Activated gamma-delta T cell treated with Interleukin-2 at 50 U/mL for 16 hours (primary cell): ENCODE results near the gene CNTNAP5.
"Not testable (repeated sequence)": the region's sequence is repeated elsewhere in the genome, so short reads cannot be mapped to it uniquely, and the experiment has no call there.

Experiments
- DNase-seq: peaks from one replicate; pipeline ENCODE4 v3.0.0-alpha.2; 2020

The CNTNAP5 gene

DNA sequence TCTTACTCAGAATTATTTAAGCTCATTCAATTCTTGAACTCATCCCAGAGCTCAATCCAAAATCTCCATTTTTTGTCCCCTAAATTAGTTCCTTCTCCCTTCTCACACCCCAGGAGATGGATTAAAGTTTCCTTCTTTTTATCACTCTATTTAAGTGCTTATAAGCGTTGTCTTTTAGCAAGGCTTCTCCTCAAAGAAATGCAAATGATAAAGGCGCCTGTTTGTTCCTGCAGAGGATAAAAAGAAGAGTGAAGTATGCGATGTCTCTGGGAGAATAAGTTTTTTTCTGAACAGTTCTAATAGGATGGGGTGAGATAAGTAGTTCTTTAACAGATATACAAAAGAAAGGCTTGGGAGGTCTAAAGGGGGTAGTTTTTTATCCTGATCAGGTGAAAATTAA lies 303.3 kb downstream of the CNTNAP5 start:
- no peak for DNase-seq

DNA sequence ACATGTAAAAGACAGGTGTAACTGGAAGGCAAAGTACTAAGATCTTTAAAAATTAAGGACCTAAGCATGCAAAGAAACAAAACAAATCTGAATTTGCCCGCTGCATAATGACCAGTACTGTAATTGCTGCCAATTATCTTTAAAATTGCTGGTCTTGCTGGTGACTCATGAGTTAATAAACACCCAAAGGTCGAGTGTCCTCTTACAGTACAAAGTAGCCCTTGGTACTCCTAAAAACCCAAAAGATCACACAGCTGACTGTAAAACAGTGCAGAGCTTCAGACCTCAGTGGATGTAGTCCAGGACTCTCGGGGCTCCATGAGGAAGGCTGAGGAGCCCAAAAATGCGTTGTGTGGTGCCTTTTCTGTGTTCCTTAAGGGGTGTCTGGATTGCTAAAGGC lies 308.7 kb downstream of the CNTNAP5 start:
- no peak for DNase-seq

- DNase-seq: no peak
Measured at GRCh38 chr2:124335058-124335457, 310.0 kb downstream of the CNTNAP5 start.

GRCh38 chr2:124339709-124340108 lies 314.6 kb downstream of the CNTNAP5 start:
- DNase-seq: no peak

GRCh38 chr2:124343827-124344498 lies 318.9 kb downstream of the CNTNAP5 start:
- DNase-seq: no peak

GRCh38 chr2:124347209-124347608 lies 322.1 kb downstream of the CNTNAP5 start:
- no peak for DNase-seq

- no peak for DNase-seq
Measured at GRCh38 chr2:124353656-124354055, 328.6 kb downstream of the CNTNAP5 start.

GRCh38 chr2:124354466-124354865 lies 329.4 kb downstream of the CNTNAP5 start:
- no peak for DNase-seq

- not testable (repeated sequence) for DNase-seq
Measured at GRCh38 chr2:124361966-124362365, 336.9 kb downstream of the CNTNAP5 start.

GRCh38 chr2:124369181-124369580 lies 344.1 kb downstream of the CNTNAP5 start:
- DNase-seq: no peak

DNA sequence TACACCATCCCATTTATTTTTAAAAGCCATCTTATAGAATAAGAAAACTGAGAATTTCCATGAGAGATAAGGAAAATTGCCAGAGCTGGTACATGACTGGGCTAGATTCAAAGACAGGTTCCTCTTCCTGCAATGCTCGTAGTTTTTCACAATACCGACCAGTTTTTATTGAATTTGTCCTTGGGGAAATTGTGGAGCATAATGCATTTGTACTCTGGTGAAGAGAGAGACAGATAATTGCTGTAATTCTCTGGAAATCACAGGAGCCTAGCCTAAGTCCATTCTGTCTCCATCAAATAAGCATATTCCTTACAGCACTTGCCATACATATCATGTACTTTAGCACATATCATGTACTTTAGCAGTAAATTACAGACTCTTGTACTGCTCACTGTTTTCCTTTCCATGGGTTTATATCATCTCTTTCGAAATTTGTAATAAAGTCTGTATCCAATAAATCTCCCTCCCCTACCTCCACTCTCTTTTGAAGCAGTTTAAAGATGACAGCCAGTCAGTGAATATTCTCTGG lies 355.2 kb downstream of the CNTNAP5 start:
- no peak for DNase-seq

GRCh38 chr2:124382067-124382618 lies 357.1 kb downstream of the CNTNAP5 start:
- DNase-seq: no peak

GRCh38 chr2:124395961-124396360 lies 370.9 kb downstream of the CNTNAP5 start:
- no peak for DNase-seq

DNA sequence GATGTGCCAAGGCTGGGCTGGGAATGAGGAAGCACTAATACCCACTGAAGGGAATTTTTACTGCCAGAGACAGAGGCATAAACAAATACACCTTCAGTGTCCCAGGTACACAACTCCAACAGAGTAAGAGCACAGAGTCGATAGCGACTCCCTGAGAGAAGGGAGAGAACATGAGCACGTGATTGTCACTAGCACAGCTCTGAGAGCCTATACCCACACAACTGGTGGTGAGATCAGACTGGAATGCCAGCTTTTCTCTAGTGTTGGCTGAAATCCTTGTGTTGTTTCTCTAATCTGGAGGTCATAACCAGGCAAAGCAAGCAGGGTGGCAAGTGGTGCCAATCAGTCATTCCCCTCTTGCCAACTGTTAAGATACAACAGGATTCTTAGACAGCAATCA lies 377.2 kb downstream of the CNTNAP5 start:
- no peak for DNase-seq

- DNase-seq: not testable (repeated sequence)
Measured at GRCh38 chr2:124407836-124408534, 382.9 kb downstream of the CNTNAP5 start.

DNA sequence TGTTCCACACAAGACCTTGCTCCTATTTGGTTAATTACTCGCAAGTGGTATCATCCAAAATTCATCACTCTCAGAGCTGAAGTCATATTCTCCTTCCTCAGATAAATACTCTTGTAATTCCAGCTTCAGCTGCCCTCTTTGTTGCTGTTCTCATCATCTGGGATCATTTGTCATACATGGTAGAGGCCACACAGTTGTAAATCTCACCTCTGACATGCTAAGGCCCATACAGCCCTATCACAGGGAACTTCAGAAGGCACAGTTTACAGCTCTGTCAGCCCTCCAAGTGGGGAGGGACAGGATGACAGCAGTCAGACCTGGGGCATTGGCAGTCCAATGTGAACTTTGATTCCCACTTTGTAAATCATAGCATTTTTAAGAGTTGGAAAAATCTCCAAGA lies 399.0 kb downstream of the CNTNAP5 start:
- no peak for DNase-seq

DNA sequence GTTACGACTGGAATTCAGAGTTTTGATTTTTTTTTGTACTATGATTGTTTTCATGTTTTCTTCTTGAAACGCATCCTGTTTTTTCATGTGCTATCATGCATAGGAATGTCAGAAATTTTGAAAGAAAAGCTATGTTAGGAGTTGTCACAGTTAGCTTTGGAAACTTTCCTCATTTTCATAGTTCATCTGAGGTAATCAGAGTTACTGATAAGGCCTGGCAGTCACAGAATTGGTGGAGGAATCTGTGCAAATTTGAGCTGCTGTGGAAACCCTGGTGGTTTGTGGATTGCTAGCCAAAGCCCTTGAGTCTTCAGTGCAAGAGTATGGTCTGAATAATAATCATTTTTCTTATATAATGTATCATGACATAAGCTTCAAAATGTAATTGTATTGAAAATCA lies 401.0 kb downstream of the CNTNAP5 start:
- DNase-seq: no peak

- DNase-seq: no peak
Measured at GRCh38 chr2:124426625-124427024, 401.5 kb downstream of the CNTNAP5 start.

GRCh38 chr2:124437811-124438210 lies 412.7 kb downstream of the CNTNAP5 start:
- no peak for DNase-seq

GRCh38 chr2:124450481-124450880 lies 425.4 kb downstream of the CNTNAP5 start:
- no peak for DNase-seq

DNA sequence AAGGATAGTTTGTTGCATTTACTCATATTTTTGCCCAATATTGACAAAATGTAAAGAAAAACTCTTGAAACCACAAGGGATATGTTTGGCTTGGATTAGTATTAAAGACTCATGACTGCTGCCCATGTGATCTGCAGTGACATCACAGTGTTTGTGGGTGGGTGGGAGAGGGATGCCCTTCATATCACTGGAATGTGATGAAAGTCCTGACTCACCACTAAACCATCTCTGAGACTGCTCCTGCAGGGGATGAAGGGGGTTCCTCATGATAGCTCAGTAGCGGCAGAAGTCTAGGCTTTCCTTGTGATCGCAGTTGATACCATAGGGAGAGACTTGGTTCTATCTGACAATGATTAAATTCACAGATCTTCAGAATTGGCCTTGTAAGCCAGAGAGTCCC lies 451.2 kb downstream of the CNTNAP5 start:
- no peak for DNase-seq

DNA sequence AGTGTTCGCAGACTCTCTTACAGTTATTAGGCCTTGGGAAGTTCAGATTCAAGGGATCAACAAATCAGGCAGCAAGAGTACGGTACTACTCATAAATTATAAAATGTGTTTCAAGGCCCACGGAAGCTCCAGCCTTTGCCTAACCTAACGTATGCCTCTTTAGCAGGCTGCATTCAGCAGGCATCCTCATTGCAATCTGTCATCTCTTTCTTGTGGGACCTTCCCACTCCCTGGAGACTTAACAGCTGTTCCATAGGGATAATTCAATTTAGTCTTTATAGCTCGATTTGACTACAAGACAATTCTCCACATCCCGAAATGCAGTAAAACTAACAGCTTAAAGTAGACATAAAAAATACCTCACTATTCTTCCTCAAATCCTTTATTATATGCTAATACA lies 453.7 kb downstream of the CNTNAP5 start:
- DNase-seq: no peak

DNA sequence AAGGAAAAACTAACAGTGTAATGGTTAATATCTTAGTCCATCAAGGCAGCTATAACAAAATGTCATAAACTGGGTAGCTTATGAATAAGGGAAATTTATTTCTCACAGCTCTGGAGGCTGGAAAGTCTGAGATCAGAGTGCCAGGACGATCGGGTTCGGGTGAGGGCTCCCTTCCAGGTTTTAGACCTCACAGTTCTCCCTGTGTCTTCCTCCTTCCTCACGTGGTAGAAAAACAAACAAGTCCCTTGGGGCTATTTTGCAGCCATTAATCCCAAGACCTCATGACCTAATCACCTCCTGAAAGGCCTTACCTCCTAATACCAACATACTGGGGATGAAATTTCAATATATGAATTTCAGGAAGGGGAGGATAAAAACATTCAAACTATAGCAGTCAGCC lies 455.9 kb downstream of the CNTNAP5 start:
- no peak for DNase-seq

- no peak for DNase-seq
Measured at GRCh38 chr2:124482044-124482443, 457.0 kb downstream of the CNTNAP5 start.
